CD8-positive, alpha-beta memory T cell (primary cell): ENCODE results near the gene CREBRF. TPM values are rescaled to one million over a fixed set of nuclear protein-coding genes. Genes with fewer than 3 reads are reported as not detected.
"Not testable (repeated sequence)": the region's sequence is repeated elsewhere in the genome, so short reads cannot be mapped to it uniquely, and the experiment has no call there.

ENCODE experiments used
- CTCF ChIA-PET: fragments of 350-600 bp; sonication (Branson Sonifier 250); formaldehyde crosslinking; loops from one replicate; lab custom pipeline; 2021; ENCODE audit warnings: antibody characterized with exemption; lab: Charles Lee
- POLR2A ChIA-PET: fragments of 350-600 bp; sonication (Branson Sonifier 250); formaldehyde crosslinking; loops from one replicate; lab custom pipeline; 2021; ENCODE audit warnings: antibody characterized with exemption; lab: Charles Lee
- DNase-seq, 5 donors: peaks; one replicate each; pipeline versions ENCODE4 v3.0.0 to v3.0.0-alpha.2; 2020 to 2022; ENCODE audit warnings: mixed read lengths in 1 of 5
- H3K27ac ChIP-seq: one replicate; pipeline ENCODE4 v1.7.0; 2013; ENCODE audit warnings: low read depth, mild to moderate bottlenecking, low read length, moderate library complexity
- H3K27me3 ChIP-seq: 2 replicates; pipeline ENCODE4 v1.7.0; 2013; ENCODE audit warnings: low read length, mild to moderate bottlenecking; ENCODE audit not compliant: insufficient read depth, poor library complexity, severe bottlenecking
- H3K36me3 ChIP-seq: 2 replicates; pipeline ENCODE4 v1.7.0; 2013; ENCODE audit warnings: mild to moderate bottlenecking, low read length, moderate library complexity; ENCODE audit not compliant: insufficient read depth
- H3K4me1 ChIP-seq: 2 replicates; pipeline ENCODE4 v1.7.0; 2013; ENCODE audit warnings: mild to moderate bottlenecking, low read length, moderate library complexity; ENCODE audit not compliant: insufficient read depth
- H3K4me3 ChIP-seq: 2 replicates; pipeline ENCODE4 v1.7.0; 2013; ENCODE audit warnings: mild to moderate bottlenecking, low read length
- H3K9me3 ChIP-seq: 2 replicates; pipeline ENCODE4 v1.7.0; 2013; ENCODE audit warnings: mild to moderate bottlenecking, low read length
- H3K27ac Mint-ChIP-seq, 8 donors: one replicate each; pipeline ENCODE4 v1.8.0; 2020 to 2021; ENCODE audit warnings: mixed read lengths in 8 of 8, mild to moderate bottlenecking in 6 of 8, inconsistent platforms in 3 of 8, moderate library complexity in 3 of 8
- H3K27me3 Mint-ChIP-seq, 2 donors: one replicate each; pipeline ENCODE4 v1.8.0; 2020 to 2021; ENCODE audit warnings: mixed read lengths in 2 of 2, mild to moderate bottlenecking in 1 of 2, moderate library complexity in 1 of 2
- H3K36me3 Mint-ChIP-seq, 3 donors: one replicate each; pipeline ENCODE4 v1.8.0; 2020 to 2021; ENCODE audit warnings: mixed read lengths in 3 of 3, inconsistent platforms in 1 of 3, mild to moderate bottlenecking in 1 of 3
- H3K4me1 Mint-ChIP-seq, 3 donors: one replicate each; pipeline ENCODE4 v1.8.0; 2020 to 2021; ENCODE audit warnings: mixed read lengths in 3 of 3, inconsistent platforms in 1 of 3, mild to moderate bottlenecking in 1 of 3
- H3K4me3 Mint-ChIP-seq, 7 donors: one replicate each; pipeline ENCODE4 v1.8.0; 2020 to 2021; ENCODE audit warnings: mixed read lengths in 7 of 7, mild to moderate bottlenecking in 6 of 7, moderate library complexity in 4 of 7, inconsistent platforms in 2 of 7
- H3K9me3 Mint-ChIP-seq, 5 donors: one replicate each; pipeline ENCODE4 v1.8.0; 2020 to 2022; ENCODE audit warnings: mixed read lengths in 5 of 5, mild to moderate bottlenecking in 3 of 5, moderate library complexity in 2 of 5, inconsistent platforms in 1 of 5
- polyA plus RNA-seq: library from polyadenylated mRNA; unstranded; fragments of 300-500 nt; fragmentation: Illumina TruSeq; gene quantifications from one replicate; pipeline ENCODE4 v1.2.3, GENCODE V29; 2021
- total RNA-seq, 2 experiments: library from RNA; stranded (reverse); gene quantifications; one replicate each; pipeline ENCODE4 v1.2.3, GENCODE V29; 2021

The CREBRF gene
- total and polyA plus RNA-seq, 3 experiments from 2014 or later: 14.3 to 61.0 (median 14.9) TPM

GRCh38 chr5:173028811-173029327 is 27.3 kb upstream of the CREBRF start:
- H3K36me3 ChIP-seq: no peaks in the 10 kb centered on the region
- no peaks in the 10 kb centered on the region for H3K9me3 Mint-ChIP-seq
- H3K36me3 Mint-ChIP-seq: peaks cover 4 to 20% (median 5%) of the 10 kb centered on the region in 3 donors
- ChIA-PET POLR2A (no interaction called here), CTCF (interaction anchor here (1.2 kb wide), 1 partner anchor 44 kb away, joined by 3 read pairs; no protein-coding TSS in a partner anchor)
- H3K27me3 ChIP-seq: no peaks in the 10 kb centered on the region
- no peak for DNase-seq
- H3K4me3 Mint-ChIP-seq: no peak overlapping the region
- peaks cover 2 to 20% (median 11%) of the 10 kb centered on the region in 3 donors for H3K4me1 Mint-ChIP-seq
- no peak overlapping the region for H3K27ac ChIP-seq
- H3K4me1 ChIP-seq: peaks cover 26% of the 10 kb centered on the region
- H3K9me3 ChIP-seq: no peaks in the 10 kb centered on the region
- H3K4me3 ChIP-seq: no peak overlapping the region
- H3K27me3 Mint-ChIP-seq: no peaks in the 10 kb centered on the region
- no peak overlapping the region for H3K27ac Mint-ChIP-seq

GRCh38 chr5:173029499-173029921 is 26.6 kb upstream of the CREBRF start:
- peaks cover under 1 to 22% (median 5%) of the 10 kb centered on the region in 3 donors for H3K36me3 Mint-ChIP-seq
- CTCF ChIA-PET: interaction anchor here (1.2 kb wide), 1 partner anchor 45 kb away, joined by 3 read pairs; no protein-coding TSS in a partner anchor
- no peaks in the 10 kb centered on the region for H3K9me3 ChIP-seq
- H3K4me1 Mint-ChIP-seq: peaks cover 5 to 23% (median 15%) of the 10 kb centered on the region in 3 donors
- H3K4me3 ChIP-seq: no peak overlapping the region
- peak in 1 of 5 donors; percentile 15 for DNase-seq
- H3K4me1 ChIP-seq: peaks cover 27% of the 10 kb centered on the region
- peak overlapping the region; percentile 29 for H3K27ac ChIP-seq
- POLR2A ChIA-PET: no interaction called here
- no peak overlapping the region for H3K4me3 Mint-ChIP-seq
- no peaks in the 10 kb centered on the region for H3K36me3 ChIP-seq
- H3K9me3 Mint-ChIP-seq: no peaks in the 10 kb centered on the region
- no peaks in the 10 kb centered on the region for H3K27me3 Mint-ChIP-seq
- no peaks in the 10 kb centered on the region for H3K27me3 ChIP-seq
- H3K27ac Mint-ChIP-seq: no peak overlapping the region

DNA sequence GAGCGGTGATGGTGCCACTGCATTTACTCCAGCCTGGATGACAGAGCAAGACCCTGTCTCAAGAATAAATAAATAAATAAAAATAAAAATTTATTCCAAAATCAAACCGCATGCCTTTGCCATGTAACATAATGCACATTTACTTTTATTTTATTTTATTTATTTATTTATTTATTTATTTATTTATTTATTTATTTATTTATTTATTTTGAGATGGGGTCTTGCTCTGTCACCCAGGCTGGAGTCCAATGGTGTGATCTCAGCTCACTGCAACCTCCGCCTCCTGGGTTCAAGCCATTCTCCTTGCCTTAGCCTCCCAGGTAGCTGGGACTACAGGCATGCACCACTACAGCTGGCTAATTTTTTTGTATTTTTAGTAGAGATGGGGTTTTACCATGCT is 24.1 kb upstream of the CREBRF start:
- H3K36me3 ChIP-seq, H3K9me3 ChIP-seq, H3K4me3 ChIP-seq, H3K27me3 Mint-ChIP-seq, H3K4me3 Mint-ChIP-seq, DNase-seq, H3K27ac ChIP-seq, H3K27me3 ChIP-seq, H3K9me3 Mint-ChIP-seq, POLR2A ChIA-PET: not testable (repeated sequence)
- CTCF ChIA-PET: interaction anchor here (1.2 kb wide), 1 partner anchor 11 kb away, joined by 3 read pairs; no protein-coding TSS in a partner anchor
- Mint-ChIP-seq H3K36me3 (peaks cover 0 to 20% (median 8%) of the 10 kb centered on the region in 3 donors), H3K27ac (peak overlapping the region in 1 of 8 donors; percentile 55), H3K4me1 (peaks cover 24 to 41% (median 40%) of the 10 kb centered on the region in 3 donors)
- H3K4me1 ChIP-seq: peaks cover 52% of the 10 kb centered on the region

GRCh38 chr5:173032730-173033129 is 23.4 kb upstream of the CREBRF start:
- Mint-ChIP-seq H3K27me3 (no peaks in the 10 kb centered on the region), H3K4me1 (peaks cover 30 to 47% (median 45%) of the 10 kb centered on the region in 3 donors), H3K27ac (peak overlapping the region in 6 of 8 donors; percentile 12 to 67 (median 48)), H3K4me3 (no peak overlapping the region), H3K36me3 (peaks cover 0 to 20% (median 6%) of the 10 kb centered on the region in 3 donors), H3K9me3 (no peaks in the 10 kb centered on the region)
- H3K9me3 ChIP-seq: no peaks in the 10 kb centered on the region
- POLR2A ChIA-PET: no interaction called here
- no peaks in the 10 kb centered on the region for H3K27me3 ChIP-seq
- CTCF ChIA-PET: interaction anchor here (1.2 kb wide), 1 partner anchor 10 kb away, joined by 3 read pairs; no protein-coding TSS in a partner anchor
- DNase-seq: no peak
- peaks cover 53% of the 10 kb centered on the region for H3K4me1 ChIP-seq
- H3K36me3 ChIP-seq: no peaks in the 10 kb centered on the region
- no peak overlapping the region for H3K4me3 ChIP-seq
- no peak overlapping the region for H3K27ac ChIP-seq

GRCh38 chr5:173033923-173034322 is 22.2 kb upstream of the CREBRF start:
- H3K27ac Mint-ChIP-seq: peak overlapping the region; percentile 44 to 88 (median 76)
- no peaks in the 10 kb centered on the region for H3K9me3 Mint-ChIP-seq
- H3K36me3 ChIP-seq: no peaks in the 10 kb centered on the region
- H3K9me3 ChIP-seq: no peaks in the 10 kb centered on the region
- no peak for DNase-seq
- no peaks in the 10 kb centered on the region for H3K27me3 Mint-ChIP-seq
- peaks cover 0 to 20% (median 6%) of the 10 kb centered on the region in 3 donors for H3K36me3 Mint-ChIP-seq
- no peaks in the 10 kb centered on the region for H3K27me3 ChIP-seq
- peaks cover 41% of the 10 kb centered on the region for H3K4me1 ChIP-seq
- no peak overlapping the region for H3K27ac ChIP-seq
- H3K4me3 ChIP-seq: no peak overlapping the region
- ChIA-PET CTCF (interaction anchor here (1.8 kb wide), 1 partner anchor 50 kb away, joined by 5 read pairs; no protein-coding TSS in a partner anchor), POLR2A (no interaction called here)
- peaks cover 31 to 52% (median 45%) of the 10 kb centered on the region in 3 donors for H3K4me1 Mint-ChIP-seq
- no peak overlapping the region for H3K4me3 Mint-ChIP-seq

GRCh38 chr5:173035904-173036707 is 20.0 kb upstream of the CREBRF start:
- peak overlapping the region; percentile 35 to 89 (median 78) for H3K4me3 Mint-ChIP-seq
- CTCF ChIA-PET: interaction anchor here (1.1 to 1.5 kb wide), 4 partner anchors 9 to 105 kb away, joined by 3 to 4 read pairs (median 4); partner anchors contain the start of gene RPL26L1
- no peak for DNase-seq

GRCh38 chr5:173039188-173039587 is 17.0 kb upstream of the CREBRF start:
- no peak overlapping the region for H3K4me3 Mint-ChIP-seq
- H3K4me1 ChIP-seq: peaks cover 42% of the 10 kb centered on the region
- H3K4me3 ChIP-seq: no peak overlapping the region
- ChIA-PET CTCF (no interaction called here), POLR2A (no interaction called here)
- H3K27me3 Mint-ChIP-seq: no peaks in the 10 kb centered on the region
- no peaks in the 10 kb centered on the region for H3K36me3 ChIP-seq
- no peaks in the 10 kb centered on the region for H3K9me3 Mint-ChIP-seq
- peak overlapping the region in 6 of 8 donors; percentile 24 to 88 (median 74) for H3K27ac Mint-ChIP-seq
- H3K9me3 ChIP-seq: no peaks in the 10 kb centered on the region
- peaks cover 0 to 13% (median 6%) of the 10 kb centered on the region in 3 donors for H3K36me3 Mint-ChIP-seq
- peaks cover 37 to 50% (median 48%) of the 10 kb centered on the region in 3 donors for H3K4me1 Mint-ChIP-seq
- no peak for DNase-seq
- H3K27me3 ChIP-seq: no peaks in the 10 kb centered on the region
- no peak overlapping the region for H3K27ac ChIP-seq

More at GRCh38 chr5:173035904-173036707, 20.0 kb upstream of the CREBRF start:
- Histone ChIP-seq H3K36me3 (no peaks in the 10 kb centered on the region), H3K27ac (no peak overlapping the region), H3K9me3 (no peaks in the 10 kb centered on the region), H3K4me3 (peak overlapping the region; percentile 39), H3K27me3 (no peaks in the 10 kb centered on the region), H3K4me1 (peaks cover 42% of the 10 kb centered on the region)
- H3K27me3 Mint-ChIP-seq: no peaks in the 10 kb centered on the region
- POLR2A ChIA-PET: no interaction called here
- H3K27ac Mint-ChIP-seq: peak overlapping the region; percentile 80 to 98 (median 94)
- peaks cover 39 to 61% (median 59%) of the 10 kb centered on the region in 3 donors for H3K4me1 Mint-ChIP-seq
- peaks cover 0 to 20% (median 6%) of the 10 kb centered on the region in 3 donors for H3K36me3 Mint-ChIP-seq
- no peaks in the 10 kb centered on the region for H3K9me3 Mint-ChIP-seq
